ENCODE data around the gene CKAP2L.

Gene CKAP2L

GRCh38 chr2:112768432-112768831 is 4.0 kb upstream of the CKAP2L start:
- TF ChIP-seq CTCF (IDR thresholded peaks at IDR 0.05): no peak

- no peak for TF ChIP-seq CTCF (IDR thresholded peaks at IDR 0.05)
Measured at GRCh38 chr2:112767693-112768330, 3.4 kb upstream of the CKAP2L start.

- no peak for TF ChIP-seq CTCF (IDR thresholded peaks at IDR 0.05)
Measured at GRCh38 chr2:112765251-112765650, 842 bp upstream of the CKAP2L start.

- TF ChIP-seq CTCF (IDR thresholded peaks at IDR 0.05): no peak
Measured at GRCh38 chr2:112762276-112762675, 2.1 kb downstream of the CKAP2L start.

- TF ChIP-seq CTCF (IDR thresholded peaks at IDR 0.05): no peak
Measured at GRCh38 chr2:112760149-112760548, 4.3 kb downstream of the CKAP2L start.

GRCh38 chr2:112758711-112759110 is 5.7 kb downstream of the CKAP2L start:
- TF ChIP-seq CTCF (IDR thresholded peaks at IDR 0.05): no peak

GRCh38 chr2:112757265-112757664 is 7.1 kb downstream of the CKAP2L start:
- no peak for TF ChIP-seq CTCF (IDR thresholded peaks at IDR 0.05)

GRCh38 chr2:112756207-112756606 is 8.2 kb downstream of the CKAP2L start:
- TF ChIP-seq CTCF (IDR thresholded peaks at IDR 0.05): no peak

All from LNCAP (cell line).